PC-9 (cell line): ENCODE measurements around the gene PLEKHJ1. TPM values are rescaled to one million over a fixed set of nuclear protein-coding genes. Genes with fewer than 3 reads are reported as not detected.

ENCODE experiments used
- BruUV-seq: library from RNA; stranded (reverse); fragments of 400-500 nt; replicated peaks from 2 replicates; lab custom pipeline; 2021; lab: Mats Ljungman, UMichigan
- CTCF ChIA-PET: fragments of 300-600 bp; sonication (Branson Sonifier 250); formaldehyde crosslinking; loops from one replicate; lab custom pipeline; 2022; ENCODE audit warnings: antibody characterized with exemption; lab: Charles Lee
- POLR2A ChIA-PET: fragments of 300-600 bp; sonication (Branson Sonifier 250); formaldehyde crosslinking; loops from one replicate; lab custom pipeline; 2022; ENCODE audit warnings: antibody characterized with exemption; ENCODE audit not compliant: unreplicated experiment; lab: Charles Lee
- DNase-seq, 2 experiments: peaks; one replicate each; pipeline versions ENCODE4 v3.0.0 to v3.0.0-alpha.2; 2015 to 2022; ENCODE audit warnings: mixed read lengths in 1 of 2
- H2AFZ ChIP-seq: fragments of 200-600 bp; sonication (generic); 2 replicates; pipeline ENCODE4 v1.8.1; 2017; ENCODE audit warnings: antibody characterized with exemption
- H3F3A ChIP-seq: fragments of 200-600 bp; sonication (generic); 2 replicates; pipeline ENCODE4 v1.8.1; 2017; ENCODE audit warnings: antibody characterized with exemption, mild to moderate bottlenecking, low read depth; ENCODE audit not compliant: insufficient read depth
- H3K27ac ChIP-seq: fragments of 200-600 bp; sonication (generic); 2 replicates; pipeline ENCODE4 v1.6.1; 2016; ENCODE audit warnings: mixed run types
- H3K27me3 ChIP-seq: fragments of 200-600 bp; sonication (generic); 2 replicates; pipeline ENCODE4 v1.6.1; 2016; ENCODE audit warnings: low read depth, mixed run types; ENCODE audit not compliant: insufficient read depth
- H3K36me3 ChIP-seq: fragments of 200-600 bp; sonication (generic); 2 replicates; pipeline ENCODE4 v1.6.1; 2016; ENCODE audit warnings: low read depth, mixed run types
- H3K4me1 ChIP-seq: fragments of 200-600 bp; sonication (generic); replicated peaks from 2 replicates; pipeline ENCODE4 v1.6.1; 2016; ENCODE audit warnings: mixed run types; ENCODE audit not compliant: insufficient read depth
- H3K4me2 ChIP-seq: fragments of 200-600 bp; sonication (generic); 2 replicates; pipeline ENCODE4 v1.6.1; 2017; ENCODE audit warnings: mixed run types
- H3K4me3 ChIP-seq: fragments of 200-600 bp; sonication (generic); 2 replicates; pipeline ENCODE4 v1.6.1; 2016; ENCODE audit warnings: mixed run types
- H3K79me2 ChIP-seq: fragments of 200-600 bp; sonication (generic); 2 replicates; pipeline ENCODE4 v1.6.1; 2017; ENCODE audit warnings: low read depth, mixed run types
- H3K9me2 ChIP-seq: fragments of 200-600 bp; sonication (generic); 2 replicates; pipeline ENCODE4 v1.8.1; 2017; ENCODE audit warnings: mild to moderate bottlenecking; ENCODE audit not compliant: insufficient read depth
- H3K9me3 ChIP-seq: fragments of 200-600 bp; sonication (generic); 2 replicates; pipeline ENCODE4 v1.8.1; 2016; ENCODE audit warnings: low read depth; ENCODE audit not compliant: insufficient read depth
- H4K20me1 ChIP-seq: fragments of 200-600 bp; sonication (generic); 2 replicates; pipeline ENCODE4 v1.8.1; 2017; ENCODE audit not compliant: insufficient read depth
- CTCF ChIP-seq: fragments of 200-600 bp; sonication (generic); conservative IDR thresholded peaks from 2 replicates; pipeline ENCODE4 v1.6.1; 2017; ENCODE audit warnings: mixed run types, antibody characterized with exemption, mild to moderate bottlenecking, moderate library complexity
- EZH2 ChIP-seq: fragments of 200-600 bp; sonication (generic); IDR thresholded peaks from 2 replicates; pipeline ENCODE4 v1.8.0; 2017; ENCODE audit warnings: antibody characterized with exemption, low read depth
- intact Hi-C: fragments of 100-400 bp; cut with micrococcal nuclease; formaldehyde crosslinking; loops from one replicate; pipeline ENCODE4 v1.10.0; 2022; ENCODE audit not compliant: unreplicated experiment
- total RNA-seq: library from RNA; stranded (reverse); gene quantifications from 2 replicates; pipeline ENCODE4 v1.2.3, GENCODE V29; 2021

The PLEKHJ1 gene
- total RNA-seq, 1 experiment from 2014 or later = 38.6 TPM

GRCh38 chr19:2249010-2249866 is 13.1 kb upstream of the PLEKHJ1 start, which contains the start of gene AMH:
Gene AMH, plus strand, starts transcription at chr19:2249323. Its CDS starts 10 bp downstream, at chr19:2249333.
- Histone ChIP-seq H3K27ac (no peak within 1 kb of the TSS), H4K20me1 (0 out of 2 replicates have a peak, but pooled peaks cover 4% of the 10 kb centered on the region), H3K9me3 (no peaks in the 10 kb centered on the region), H3F3A (no peaks in the 10 kb centered on the region), H3K4me1 (no peaks in the 10 kb centered on the region), H3K4me3 (no peak within 1 kb of the TSS), H3K9me2 (no peaks in the 10 kb centered on the region), H3K36me3 (no peaks in the 10 kb centered on the region), H2AFZ (no peak within 1 kb of the TSS), H3K79me2 (no peaks in the 10 kb centered on the region), H3K27me3 (no peaks in the 10 kb centered on the region), H3K4me2 (no peak within 1 kb of the TSS)
- BruUV-seq = no TSS peak
- ChIA-PET POLR2A (no interaction called here), CTCF (interaction anchor here (0.6 to 0.8 kb wide), 2 partner anchors 66 to 453 kb away, joined by 3 to 16 read pairs; no protein-coding TSS in a partner anchor)
- intact Hi-C loops = no loop called here
- TF ChIP-seq EZH2 (no peak), CTCF (no peak)
- DNase-seq = no peak

GRCh38 chr19:2248136-2249009 is 12.2 kb upstream of the PLEKHJ1 start:
- intact Hi-C loops = no loop called here
- POLR2A ChIA-PET = interaction anchor here (0.6 kb wide), 1 partner anchor 227 kb away, joined by 5 read pairs; the partner anchor contains the start of gene GADD45B
- H3K4me1 ChIP-seq = no peaks in the 10 kb centered on the region

More at GRCh38 chr19:2248136-2249009, 12.2 kb upstream of the PLEKHJ1 start:
- Histone ChIP-seq H3K4me2 (no peak overlapping the region), H4K20me1 (peaks cover 6% of the 10 kb centered on the region; the same call in 1 of the 2 replicates), H3F3A (no peaks in the 10 kb centered on the region), H3K27me3 (no peaks in the 10 kb centered on the region), H3K9me2 (no peaks in the 10 kb centered on the region), H3K79me2 (no peaks in the 10 kb centered on the region), H3K4me3 (no peak overlapping the region), H3K36me3 (no peaks in the 10 kb centered on the region), H2AFZ (no peak overlapping the region), H3K27ac (no peak overlapping the region), H3K9me3 (no peaks in the 10 kb centered on the region)
- TF ChIP-seq CTCF (no peak), EZH2 (no peak)
- CTCF ChIA-PET = interaction anchor here (0.6 to 0.8 kb wide), 2 partner anchors 67 to 453 kb away, joined by 3 to 16 read pairs; no protein-coding TSS in a partner anchor
- DNase-seq = no peak
- TSS peak; percentile 75 for BruUV-seq
